Sigmoid colon (tissue), 4 donors: ENCODE data around the gene SCAMP2.

Source experiments
- CTCF ChIP-seq, 4 experiments: fragments of 450-650 bp in 3 of 4; fragments of 200-600 bp in 1 of 4; IDR thresholded peaks; one replicate each; pipeline ENCODE4 v1.5.1; 2016 to 2019; ENCODE audit warnings: antibody characterized with exemption in 4 of 4, mild to moderate bottlenecking in 3 of 4, moderate library complexity in 2 of 4
- EP300 ChIP-seq, 4 donors: sonication (generic); formaldehyde crosslinking; IDR thresholded peaks; one replicate each; pipeline ENCODE4 v1.6.1; 2017; ENCODE audit warnings: antibody characterized with exemption in 4 of 4
- POLR2A ChIP-seq, 2 donors: fragments of 450-650 bp; IDR thresholded peaks; one replicate each; pipeline ENCODE4 v1.6.1; 2016; ENCODE audit warnings: antibody characterized with exemption in 2 of 2, mild to moderate bottlenecking in 2 of 2, moderate library complexity in 2 of 2
- POLR2AphosphoS5 ChIP-seq, 4 donors: sonication (generic); formaldehyde crosslinking; IDR thresholded peaks; one replicate each; pipeline ENCODE4 v1.6.1; 2017; ENCODE audit warnings: antibody characterized with exemption in 4 of 4

- TF ChIP-seq EP300 (IDR thresholded peaks at IDR 0.05): no peak
- TF ChIP-seq POLR2AphosphoS5 (IDR thresholded peaks at IDR 0.05): no peak
- TF ChIP-seq CTCF (IDR thresholded peaks at IDR 0.05): no peak
- TF ChIP-seq POLR2A (IDR thresholded peaks at IDR 0.05): no peak
These were observed 60.6 kb downstream of the SCAMP2 start, which contains the start of gene LMAN1L for GRCh38 chr15:74812533-74812932.
